H1 (cell line): ENCODE measurements around the gene KCNQ2. TPM values are rescaled to one million over a fixed set of nuclear protein-coding genes. Genes with fewer than 3 reads are reported as not detected.
A peak's percentile ranks its signal among the peaks of the same experiment; 100 is the strongest.

Experiments
- CTCF ChIA-PET: fragments of 300-600 bp; sonication (Branson Sonifier 250); formaldehyde crosslinking; loops from one replicate; lab custom pipeline; 2021; ENCODE audit not compliant: partially characterized antibody; lab: Charles Lee
- POLR2A ChIA-PET: fragments of 300-600 bp; sonication (Branson Sonifier 250); formaldehyde crosslinking; loops from one replicate; lab custom pipeline; 2021; ENCODE audit warnings: inconsistent platforms; ENCODE audit not compliant: partially characterized antibody; lab: Charles Lee
- DNase-seq, 2 experiments: peaks; one replicate each; pipeline versions ENCODE4 v3.0.0 to v3.0.0-alpha.2; 2010 to 2022; ENCODE audit warnings: low spot score in 2 of 2, low read depth in 1 of 2, mixed read lengths in 1 of 2
- FAIRE-seq: peaks from 2 replicates; lab custom pipeline; 2011; peaks lifted over from hg19 to GRCh38; lab: Jason Lieb, UNC
- H2AFZ ChIP-seq: 2 replicates; pipeline ENCODE4 v1.8.1; 2012; ENCODE audit warnings: low read length, inconsistent platforms
- H2AK5ac ChIP-seq: 2 replicates; pipeline ENCODE4 v1.6.1; 2013; ENCODE audit warnings: low read depth, low read length
- H2BK120ac ChIP-seq: replicated peaks from 2 replicates; pipeline ENCODE3; 2013; ENCODE audit warnings: low read depth, low read length, inconsistent platforms
- H2BK12ac ChIP-seq: 2 replicates; pipeline ENCODE4 v1.6.1; 2013; ENCODE audit warnings: low read depth, low read length
- H2BK15ac ChIP-seq: 2 replicates; pipeline ENCODE4 v1.6.1; 2013; ENCODE audit warnings: low read length
- H2BK20ac ChIP-seq: 2 replicates; pipeline ENCODE4 v1.6.1; 2013; ENCODE audit warnings: low read length
- H2BK5ac ChIP-seq: 2 replicates; pipeline ENCODE4 v1.6.1; 2013; ENCODE audit warnings: low read depth, low read length
- H3K14ac ChIP-seq: 2 replicates; pipeline ENCODE4 v1.6.1; 2013; ENCODE audit warnings: inconsistent platforms; ENCODE audit not compliant: insufficient read length
- H3K18ac ChIP-seq: 2 replicates; pipeline ENCODE4 v1.6.1; 2013; ENCODE audit warnings: low read length; ENCODE audit errors: extremely low read depth
- H3K23ac ChIP-seq: 2 replicates; pipeline ENCODE4 v1.6.1; 2013; ENCODE audit warnings: inconsistent platforms; ENCODE audit not compliant: insufficient read length
- H3K23me2 ChIP-seq: 2 replicates; pipeline ENCODE4 v1.6.1; 2013; ENCODE audit warnings: low read depth, low read length
- H3K27ac ChIP-seq: 2 replicates; pipeline ENCODE4 v1.6.1; 2011; ENCODE audit warnings: low read depth, low read length, inconsistent platforms
- H3K27me3 ChIP-seq, 4 experiments: replicated peaks in 1 of 4; 1 replicate in 1 of 4; 2 replicates in 3 of 4; pipeline versions ENCODE4 v1.6.1 to v1.8.1; 2011 to 2013; ENCODE audit warnings: low read length in 3 of 4, mild to moderate bottlenecking in 3 of 4, inconsistent platforms in 2 of 4, mixed read lengths in 2 of 4, moderate library complexity in 1 of 4; ENCODE audit not compliant: control insufficient read depth in 3 of 4, insufficient read depth in 3 of 4; ENCODE audit errors: extremely low read depth in 1 of 4
- H3K36me3 ChIP-seq, 4 experiments: 2 replicates each; pipeline versions ENCODE4 v1.6.1 to v1.8.1; 2011 to 2013; ENCODE audit warnings: mild to moderate bottlenecking in 4 of 4, low read length in 3 of 4, moderate library complexity in 2 of 4, control low read depth in 1 of 4, inconsistent platforms in 1 of 4; ENCODE audit not compliant: insufficient read depth in 4 of 4, control insufficient read depth in 2 of 4
- H3K4ac ChIP-seq: replicated peaks from 2 replicates; pipeline ENCODE3; 2013; ENCODE audit warnings: low read length, low read depth, mixed read lengths, inconsistent platforms; ENCODE audit not compliant: insufficient read length
- H3K4me1 ChIP-seq, 4 experiments: replicated peaks in 1 of 4; 1 replicate in 1 of 4; 2 replicates in 3 of 4; pipeline versions ENCODE4 v1.6.1 to v1.8.1; 2011 to 2013; ENCODE audit warnings: low read length in 3 of 4, inconsistent platforms in 2 of 4, mixed read lengths in 1 of 4; ENCODE audit not compliant: insufficient read depth in 4 of 4, control insufficient read depth in 3 of 4
- H3K4me2 ChIP-seq, 2 experiments: 2 replicates each; pipeline versions ENCODE4 v1.6.1 to v1.8.1; 2011 to 2013; ENCODE audit warnings: low read depth in 2 of 2, low read length in 2 of 2, control low read depth in 1 of 2, inconsistent platforms in 1 of 2, mild to moderate bottlenecking in 1 of 2; ENCODE audit not compliant: insufficient read depth in 1 of 2
- H3K4me3 ChIP-seq, 4 experiments: fragments of 200-600, 300-600 bp in 1 of 4; sonication (generic), shearing (Covaris generic), sonication (Bioruptor Twin) in 1 of 4; 2 replicates each; pipeline versions ENCODE4 v1.5.1 to v1.8.1; 2011 to 2016; ENCODE audit warnings: low read length in 4 of 4, low read depth in 3 of 4, control low read depth in 2 of 4, inconsistent platforms in 2 of 4, mild to moderate bottlenecking in 2 of 4, mixed read lengths in 1 of 4, moderate library complexity in 1 of 4; ENCODE audit not compliant: insufficient read depth in 2 of 4; ENCODE audit errors: extremely low read depth in 1 of 4
- H3K56ac ChIP-seq: replicated peaks from 2 replicates; pipeline ENCODE3; 2013; ENCODE audit warnings: low read depth, mild to moderate bottlenecking, mixed read lengths, low read length, inconsistent platforms; ENCODE audit not compliant: insufficient read length
- H3K79me1 ChIP-seq: 2 replicates; pipeline ENCODE4 v1.6.1; 2013; ENCODE audit warnings: low read depth, low read length, control low read depth
- H3K79me2 ChIP-seq, 2 experiments: 2 replicates each; pipeline versions ENCODE4 v1.6.1 to v1.8.1; 2012 to 2013; ENCODE audit warnings: low read length in 2 of 2, mild to moderate bottlenecking in 2 of 2, inconsistent platforms in 1 of 2; ENCODE audit not compliant: insufficient read depth in 2 of 2, control insufficient read depth in 1 of 2
- H3K9ac ChIP-seq, 4 experiments: replicated peaks in 1 of 4; 1 replicate in 1 of 4; 2 replicates in 3 of 4; pipeline versions ENCODE4 v1.6.1 to v1.8.1; 2011 to 2013; ENCODE audit warnings: low read depth in 3 of 4, low read length in 3 of 4, control low read depth in 2 of 4, mild to moderate bottlenecking in 2 of 4, moderate library complexity in 2 of 4, inconsistent platforms in 1 of 4; ENCODE audit errors: extremely low read depth in 1 of 4
- H3K9me3 ChIP-seq, 2 experiments: 2 replicates each; pipeline versions ENCODE4 v1.6.1 to v1.8.1; 2012 to 2013; ENCODE audit warnings: mild to moderate bottlenecking in 2 of 2, moderate library complexity in 2 of 2, control low read depth in 1 of 2, inconsistent platforms in 1 of 2, low read depth in 1 of 2, low read length in 1 of 2, mixed read lengths in 1 of 2; ENCODE audit not compliant: insufficient read depth in 2 of 2
- H4K20me1 ChIP-seq, 2 experiments: replicated peaks in 1 of 2; 2 replicates each; pipeline versions ENCODE3 to v1.8.1; 2011 to 2013; ENCODE audit warnings: inconsistent platforms in 2 of 2, low read length in 2 of 2, mild to moderate bottlenecking in 1 of 2; ENCODE audit not compliant: insufficient read depth in 2 of 2, control insufficient read depth in 1 of 2
- H4K5ac ChIP-seq: 2 replicates; pipeline ENCODE4 v1.6.1; 2013; ENCODE audit warnings: low read length, low read depth, mixed read lengths, inconsistent platforms; ENCODE audit not compliant: insufficient read length
- H4K8ac ChIP-seq: 2 replicates; pipeline ENCODE4 v1.8.0; 2013; ENCODE audit warnings: mild to moderate bottlenecking, moderate library complexity, low read length, inconsistent platforms; ENCODE audit not compliant: insufficient read depth; ENCODE audit errors: extremely low read depth
- H4K91ac ChIP-seq: replicated peaks from 2 replicates; pipeline ENCODE3; 2013; ENCODE audit warnings: low read length, mixed read lengths, inconsistent platforms; ENCODE audit not compliant: insufficient read length
- ASH2L ChIP-seq: fragments of 200-600, 300-600 bp; sonication (generic); IDR thresholded peaks from one replicate; pipeline ENCODE4 v1.7.1; 2017; ENCODE audit warnings: low read length
- CBX8 ChIP-seq: fragments of 300-800, 300-1000 bp; sonication (generic); IDR thresholded peaks from 2 replicates; pipeline ENCODE4 v1.7.1; 2016; ENCODE audit warnings: low read depth, low read length, borderline replicate concordance
- CHD1 ChIP-seq: IDR thresholded peaks from 2 replicates; pipeline ENCODE4 v1.6.1; 2012; ENCODE audit warnings: low read depth, low read length, improper control_type of control experiment
- CREB1 ChIP-seq: IDR thresholded peaks from 2 replicates; pipeline ENCODE4 v1.6.1; 2012; ENCODE audit warnings: inconsistent platforms
- GTF2F1 ChIP-seq: IDR thresholded peaks from 2 replicates; pipeline ENCODE4 v1.6.1; 2012; ENCODE audit warnings: low read depth, low read length, improper control_type of control experiment, borderline replicate concordance
- PHF8 ChIP-seq: fragments of 200-600 bp; sonication (generic); conservative IDR thresholded peaks from 2 replicates; pipeline ENCODE4 v1.7.1; 2012; ENCODE audit warnings: low read depth, mild to moderate bottlenecking, inconsistent platforms, low read length, moderate library complexity
- POLR2AphosphoS5 ChIP-seq: IDR thresholded peaks from 2 replicates; pipeline ENCODE4 v1.6.1; 2011; ENCODE audit warnings: low read depth, low read length
- SP2 ChIP-seq: IDR thresholded peaks from 2 replicates; pipeline ENCODE4 v1.6.1; 2012; ENCODE audit warnings: mild to moderate bottlenecking, low read length, inconsistent platforms
- TAF7 ChIP-seq: optimal IDR thresholded peaks from 2 replicates; pipeline ENCODE3; 2011; ENCODE audit warnings: low read depth, mild to moderate bottlenecking, inconsistent platforms, low read length, moderate library complexity, borderline replicate concordance
- TCF12 ChIP-seq: IDR thresholded peaks from 2 replicates; pipeline ENCODE4 v1.6.1; 2011; ENCODE audit warnings: low read depth, mild to moderate bottlenecking, low read length
- WGBS, 2 experiments: shearing (Covaris generic) in 1 of 2; methylation state at CpG; one replicate each; pipeline versions ENCODE4 v1.1.6 to v1.1.7; 2013 to 2015; ENCODE audit warnings: low lambda C conversion rate in 2 of 2, mixed read lengths in 2 of 2, inconsistent platforms in 1 of 2, low coverage in 1 of 2, missing lambda C conversion rate in 1 of 2; ENCODE audit not compliant: insufficient replicate concordance in 2 of 2, insufficient coverage in 1 of 2, insufficient read length in 1 of 2; ENCODE audit errors: extremely low coverage in 1 of 2, missing lambda C conversion rate in 1 of 2; 5-methylcytosine and 5-hydroxymethylcytosine counted together
- polyA plus RNA-seq, 7 experiments: library from polyadenylated mRNA; depleted of rRNA in 3 of 7; stranded (reverse) in 5 of 7; unstranded in 2 of 7; fragments of >200 nt in 5 of 7; fragments of 200-250 nt in 2 of 7; gene quantifications; 1 replicate in 5 of 7; 2 replicates in 1 of 7; 4 replicates in 1 of 7; pipeline versions ENCODE4 v1.2.1 to v1.2.3, GENCODE V29; 2011 to 2013; ENCODE audit warnings: missing spikeins in 2 of 7, mixed read lengths in 2 of 7
- total RNA-seq: library from RNA; stranded (reverse); fragmentation: NEBNext Ultra II Directional; extraction: Animal tissue kit (Norgen Biotek cat#: 25700); gene quantifications from 2 replicates; pipeline ENCODE4 v1.2.1, GENCODE V29; 2021

The KCNQ2 gene
- total and polyA plus RNA-seq, 2 of the 8 experiments (the other 6 are each of a cell fraction or from before 2014, with no cell fraction given) = 82.6 to 243 TPM

- Histone ChIP-seq H4K91ac (no peak overlapping the region), H4K5ac (no peak overlapping the region), H3K27ac (no peak overlapping the region; the same call in 1 of the 2 replicates), H3K9ac (no peak overlapping the region), H3K79me2 (no peaks in the 10 kb centered on the region), H3K14ac (no peak overlapping the region), H3K79me1 (no peaks in the 10 kb centered on the region), H2BK12ac (no peak overlapping the region), H2BK15ac (no peak overlapping the region), H2BK120ac (no peak overlapping the region), H2BK5ac (0 out of 2 replicates have a peak overlapping the region, but pooled peaks have one; percentile 66), H3K4me2 (0 out of 4 replicates have a peak overlapping the region, but pooled peaks have one; percentile 13 to 14), H4K8ac (no peak overlapping the region), H3K56ac (no peak overlapping the region), H3K4ac (no peak overlapping the region), H3K4me3 (no peak overlapping the region), H2AK5ac (no peak overlapping the region), H3K27me3 (no peaks in the 10 kb centered on the region), H4K20me1 (peaks cover 0 to 5% of the 10 kb centered on the region in 2 experiments), H3K36me3 (no peaks in the 10 kb centered on the region), H3K23me2 (no peaks in the 10 kb centered on the region), H2BK20ac (no peak overlapping the region), H3K18ac (no peak overlapping the region; the same call in 1 of the 2 replicates), H3K4me1 (peaks cover 0 to 11% (median 8%) of the 10 kb centered on the region in 4 experiments; a peak in 5 of 7 replicates), H3K9me3 (peaks cover 0 to 8% of the 10 kb centered on the region in 2 experiments; a peak in 2 of 4 replicates), H3K23ac (no peak overlapping the region), H2AFZ (no peak overlapping the region)
- WGBS, 2 experiments = 91% methylated on average over 4 of the region's 12 CpGs; no CpG with 5 or more reads in 1 of the 2 experiments
- no peak for FAIRE-seq
- POLR2A ChIA-PET = interaction anchor here (0.5 to 1.6 kb wide), 3 partner anchors 27 to 258 kb away, joined by 3 read pairs; no protein-coding TSS in a partner anchor
- no peak for DNase-seq
- TF ChIP-seq CBX8 (no peak), TCF12 (no peak), CREB1 (no peak), GTF2F1 (no peak), TAF7 (no peak), SP2 (no peak), POLR2AphosphoS5 (no peak), ASH2L (no peak), PHF8 (no peak), CHD1 (no peak)
- CTCF ChIA-PET = interaction anchor here (0.7 to 2.1 kb wide), 4 partner anchors 25 to 143 kb away, joined by 3 to 14 read pairs (median 6); no protein-coding TSS in a partner anchor
These were observed 119.6 kb downstream of the KCNQ2 start for GRCh38 chr20:63352811-63353221.
